Measurements from ENCODE around the gene RTKN. TPM values are rescaled to one million over a fixed set of nuclear protein-coding genes. Genes with fewer than 3 reads are reported as not detected.

RTKN gene
- total and polyA plus RNA-seq, 4 donors: 32.9 to 76.5 (median 59.7) TPM

GRCh38 chr2:74419345-74419744, 22.4 kb downstream of the RTKN start:
- Histone ChIP-seq H3K27me3 (ENCODE audit: control insufficient read depth, insufficient read depth, low read length) (peaks cover 3% of the 10 kb centered on the region), H3K4me3 (ENCODE audit: low read depth, low read length) (no peak overlapping the region), H3K36me3 (ENCODE audit: control insufficient read depth, insufficient read depth, low read length) (peaks cover 11% of the 10 kb centered on the region), H3K9me3 (ENCODE audit: control insufficient read depth, insufficient read depth, low read length) (no peaks in the 10 kb centered on the region), H3K27ac (ENCODE audit: low read depth, low read length) (no peak overlapping the region), H3K4me1 (ENCODE audit: control insufficient read depth, insufficient read depth, low read length) (peaks cover 45% of the 10 kb centered on the region)
- no CpG with 5 or more reads among the region's 1 CpG for WGBS (ENCODE audit: insufficient coverage)
- no peak for DNase-seq (ENCODE audit: low read depth in 4 of 6, low spot score in 6 of 6)

GRCh38 chr2:74418312-74418711, 23.4 kb downstream of the RTKN start:
- peaks cover 3% of the 10 kb centered on the region for H3K27me3 ChIP-seq (ENCODE audit: control insufficient read depth, insufficient read depth, low read length)
- H3K9me3 ChIP-seq (ENCODE audit: control insufficient read depth, insufficient read depth, low read length): no peaks in the 10 kb centered on the region
- H3K27ac ChIP-seq (ENCODE audit: low read depth, low read length): no peak overlapping the region
- no peak overlapping the region for H3K4me3 ChIP-seq (ENCODE audit: low read depth, low read length)
- H3K4me1 ChIP-seq (ENCODE audit: control insufficient read depth, insufficient read depth, low read length): peaks cover 51% of the 10 kb centered on the region
- H3K36me3 ChIP-seq (ENCODE audit: control insufficient read depth, insufficient read depth, low read length): peaks cover 12% of the 10 kb centered on the region
- no peak for DNase-seq (ENCODE audit: low read depth in 4 of 6, low spot score in 6 of 6)
- WGBS (ENCODE audit: insufficient coverage): 84% methylated on average over 17 of the region's 27 CpGs

- H3K4me3 ChIP-seq (ENCODE audit: low read depth, low read length): no peak overlapping the region
- H3K27me3 ChIP-seq (ENCODE audit: control insufficient read depth, insufficient read depth, low read length): peaks cover 3% of the 10 kb centered on the region
- H3K9me3 ChIP-seq (ENCODE audit: control insufficient read depth, insufficient read depth, low read length): no peaks in the 10 kb centered on the region
- H3K36me3 ChIP-seq (ENCODE audit: control insufficient read depth, insufficient read depth, low read length): peaks cover 12% of the 10 kb centered on the region
- H3K4me1 ChIP-seq (ENCODE audit: control insufficient read depth, insufficient read depth, low read length): peaks cover 51% of the 10 kb centered on the region
- 84% methylated on average over 4 of the region's 6 CpGs for WGBS (ENCODE audit: insufficient coverage)
- no peak for DNase-seq (ENCODE audit: low read depth in 4 of 6, low spot score in 6 of 6)
- no peak overlapping the region for H3K27ac ChIP-seq (ENCODE audit: low read depth, low read length)
Observed at GRCh38 chr2:74417763-74418162, 24.0 kb downstream of the RTKN start.

GRCh38 chr2:74417197-74417596, 24.5 kb downstream of the RTKN start:
- 67% methylated on average over 2 of the region's 3 CpGs for WGBS (ENCODE audit: insufficient coverage)
- no peak overlapping the region for H3K27ac ChIP-seq (ENCODE audit: low read depth, low read length)
- peaks cover 12% of the 10 kb centered on the region for H3K36me3 ChIP-seq (ENCODE audit: control insufficient read depth, insufficient read depth, low read length)
- no peak for DNase-seq (ENCODE audit: low read depth in 4 of 6, low spot score in 6 of 6)
- no peaks in the 10 kb centered on the region for H3K9me3 ChIP-seq (ENCODE audit: control insufficient read depth, insufficient read depth, low read length)
- peaks cover 45% of the 10 kb centered on the region for H3K4me1 ChIP-seq (ENCODE audit: control insufficient read depth, insufficient read depth, low read length)
- no peak overlapping the region for H3K4me3 ChIP-seq (ENCODE audit: low read depth, low read length)
- H3K27me3 ChIP-seq (ENCODE audit: control insufficient read depth, insufficient read depth, low read length): peaks cover 3% of the 10 kb centered on the region

GRCh38 chr2:74416778-74417177, 25.0 kb downstream of the RTKN start:
- 31% methylated on average over 2 of the region's 3 CpGs for WGBS (ENCODE audit: insufficient coverage)
- Histone ChIP-seq H3K4me3 (ENCODE audit: low read depth, low read length) (no peak overlapping the region), H3K9me3 (ENCODE audit: control insufficient read depth, insufficient read depth, low read length) (no peaks in the 10 kb centered on the region), H3K27ac (ENCODE audit: low read depth, low read length) (no peak overlapping the region), H3K36me3 (ENCODE audit: control insufficient read depth, insufficient read depth, low read length) (peaks cover 12% of the 10 kb centered on the region), H3K4me1 (ENCODE audit: control insufficient read depth, insufficient read depth, low read length) (peaks cover 41% of the 10 kb centered on the region), H3K27me3 (ENCODE audit: control insufficient read depth, insufficient read depth, low read length) (peaks cover 3% of the 10 kb centered on the region)
- no peak for DNase-seq (ENCODE audit: low read depth in 4 of 6, low spot score in 6 of 6)

GRCh38 chr2:74415762-74416395, 25.9 kb downstream of the RTKN start:
- H3K36me3 ChIP-seq (ENCODE audit: control insufficient read depth, insufficient read depth, low read length): peaks cover 12% of the 10 kb centered on the region
- no peak for DNase-seq (ENCODE audit: low read depth in 4 of 6, low spot score in 6 of 6)
- peaks cover 35% of the 10 kb centered on the region for H3K4me1 ChIP-seq (ENCODE audit: control insufficient read depth, insufficient read depth, low read length)
- peak overlapping the region; percentile 65 for H3K4me3 ChIP-seq (ENCODE audit: low read depth, low read length)
- H3K27me3 ChIP-seq (ENCODE audit: control insufficient read depth, insufficient read depth, low read length): peaks cover 3% of the 10 kb centered on the region
- 55% methylated on average over 33 of the region's 35 CpGs for WGBS (ENCODE audit: insufficient coverage)
- H3K9me3 ChIP-seq (ENCODE audit: control insufficient read depth, insufficient read depth, low read length): no peaks in the 10 kb centered on the region
- H3K27ac ChIP-seq (ENCODE audit: low read depth, low read length): no peak overlapping the region

GRCh38 chr2:74414881-74415761, 26.6 kb downstream of the RTKN start:
- WGBS (ENCODE audit: insufficient coverage): 6% methylated on average over 62 of the region's 66 CpGs
- peak in 3 of 6 donors; percentile 14 to 75 (median 55) for DNase-seq (ENCODE audit: low read depth in 4 of 6, low spot score in 6 of 6)
- Histone ChIP-seq H3K9me3 (ENCODE audit: control insufficient read depth, insufficient read depth, low read length) (no peaks in the 10 kb centered on the region), H3K27ac (ENCODE audit: low read depth, low read length) (peak overlapping the region; percentile 40), H3K36me3 (ENCODE audit: control insufficient read depth, insufficient read depth, low read length) (peaks cover 12% of the 10 kb centered on the region), H3K4me1 (ENCODE audit: control insufficient read depth, insufficient read depth, low read length) (peaks cover 29% of the 10 kb centered on the region), H3K4me3 (ENCODE audit: low read depth, low read length) (peak overlapping the region; percentile 65), H3K27me3 (ENCODE audit: control insufficient read depth, insufficient read depth, low read length) (peaks cover 3% of the 10 kb centered on the region)

GRCh38 chr2:74414441-74414840, 27.3 kb downstream of the RTKN start:
- peaks cover 12% of the 10 kb centered on the region for H3K36me3 ChIP-seq (ENCODE audit: control insufficient read depth, insufficient read depth, low read length)
- peaks cover 3% of the 10 kb centered on the region for H3K27me3 ChIP-seq (ENCODE audit: control insufficient read depth, insufficient read depth, low read length)
- no peak overlapping the region for H3K27ac ChIP-seq (ENCODE audit: low read depth, low read length)
- no peaks in the 10 kb centered on the region for H3K9me3 ChIP-seq (ENCODE audit: control insufficient read depth, insufficient read depth, low read length)
- WGBS (ENCODE audit: insufficient coverage): 47% methylated on average over 19 of the region's 19 CpGs
- no peak for DNase-seq (ENCODE audit: low read depth in 4 of 6, low spot score in 6 of 6)
- peaks cover 29% of the 10 kb centered on the region for H3K4me1 ChIP-seq (ENCODE audit: control insufficient read depth, insufficient read depth, low read length)
- H3K4me3 ChIP-seq (ENCODE audit: low read depth, low read length): peak overlapping the region; percentile 65

- Histone ChIP-seq H3K4me1 (ENCODE audit: control insufficient read depth, insufficient read depth, low read length) (peaks cover 29% of the 10 kb centered on the region), H3K4me3 (ENCODE audit: low read depth, low read length) (no peak overlapping the region), H3K27me3 (ENCODE audit: control insufficient read depth, insufficient read depth, low read length) (peaks cover 3% of the 10 kb centered on the region), H3K27ac (ENCODE audit: low read depth, low read length) (no peak overlapping the region), H3K9me3 (ENCODE audit: control insufficient read depth, insufficient read depth, low read length) (no peaks in the 10 kb centered on the region), H3K36me3 (ENCODE audit: control insufficient read depth, insufficient read depth, low read length) (peaks cover 10% of the 10 kb centered on the region)
- whole genome bisulfite sequencing (ENCODE audit: insufficient coverage): 79% methylated on average over 8 of the region's 8 CpGs
- DNase-seq (ENCODE audit: low read depth in 4 of 6, low spot score in 6 of 6): no peak
Observed at GRCh38 chr2:74413001-74413698, 28.6 kb downstream of the RTKN start.

Measured in spinal cord (tissue), 10 donors.